Measurements from ENCODE around the gene EEF1AKMT3. TPM values are rescaled to one million over a fixed set of nuclear protein-coding genes. Genes with fewer than 3 reads are reported as not detected.
A peak's percentile ranks its signal among the peaks of the same experiment; 100 is the strongest.

The EEF1AKMT3 gene
- total and polyA plus RNA-seq, 5 donors from 2014 or later = 1.8 to 7.6 (median 2.8) TPM

DNA sequence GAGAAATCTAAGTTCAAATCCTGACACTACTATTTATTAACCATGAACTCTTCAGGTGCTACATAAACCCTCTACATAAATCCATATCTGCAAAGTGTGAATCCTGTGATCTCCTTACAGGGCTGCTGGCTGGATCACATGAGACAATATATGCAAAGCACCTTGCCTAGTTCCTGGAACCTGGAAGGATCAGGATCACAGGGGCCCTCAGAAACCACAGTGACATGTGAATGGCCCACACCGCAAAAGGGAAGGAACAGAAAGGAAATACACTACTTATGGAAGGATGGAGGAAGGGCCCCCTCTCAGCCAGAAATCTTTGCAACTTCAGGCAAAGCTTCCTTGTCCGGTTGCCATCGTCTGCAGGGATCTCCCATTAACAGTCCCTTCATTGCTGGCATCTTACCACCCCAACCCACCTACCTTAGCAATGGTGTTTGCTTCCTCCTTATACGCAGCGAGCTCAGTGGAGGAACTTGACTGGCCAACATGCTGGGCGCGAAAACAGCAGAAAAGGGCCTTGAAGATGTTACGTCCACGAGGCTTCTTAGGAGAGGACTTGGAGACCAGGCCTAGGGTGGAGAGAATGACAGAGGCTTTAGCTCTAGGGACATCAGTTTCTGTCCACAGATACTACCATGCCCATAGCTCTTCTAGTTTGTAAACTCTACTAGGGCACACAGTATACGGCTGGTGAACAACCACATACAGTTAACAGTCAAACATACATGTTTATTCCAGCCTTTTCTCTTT is 56.8 kb downstream of the EEF1AKMT3 start:
- H3K9me3 ChIP-seq (ENCODE audit: control insufficient read depth in 2 of 2, low read length in 2 of 2) = no peaks in the 10 kb centered on the region
- H3K27me3 ChIP-seq (ENCODE audit: control insufficient read depth, insufficient read depth, low read length) = no peaks in the 10 kb centered on the region
- peaks cover 56% of the 10 kb centered on the region for H3K36me3 ChIP-seq (ENCODE audit: control insufficient read depth, insufficient read depth, low read length)
- DNase-seq (no peak), ATAC-seq (ENCODE audit: low read depth in 2 of 2) (no peak)
- H3K27me3 Mint-ChIP-seq = no peaks in the 10 kb centered on the region
- peaks cover 28% of the 10 kb centered on the region for H3K36me3 Mint-ChIP-seq
- peak overlapping the region; percentile 17 to 71 (median 71) for H3K27ac Mint-ChIP-seq
- H3K4me3 Mint-ChIP-seq = no peak overlapping the region
- H3K9me3 Mint-ChIP-seq = no peaks in the 10 kb centered on the region
- H3K4me3 ChIP-seq (ENCODE audit: low read depth, low read length) = no peak overlapping the region
- H3K4me1 ChIP-seq (ENCODE audit: control insufficient read depth, insufficient read depth, low read length, poor library complexity, severe bottlenecking) = peaks cover 35% of the 10 kb centered on the region
- H3K4me1 Mint-ChIP-seq = peaks cover 5 to 55% (median 36%) of the 10 kb centered on the region in 4 donors
- H3K27ac ChIP-seq (ENCODE audit: insufficient read depth, low read length, poor library complexity, severe bottlenecking) = no peak overlapping the region

GRCh38 chr12:57830393-57830792 is 58.0 kb downstream of the EEF1AKMT3 start:
- DNase-seq = no peak
- no peak overlapping the region for H3K4me3 ChIP-seq (ENCODE audit: low read depth, low read length)
- no peaks in the 10 kb centered on the region for H3K27me3 ChIP-seq (ENCODE audit: control insufficient read depth, insufficient read depth, low read length)
- H3K27ac ChIP-seq (ENCODE audit: insufficient read depth, low read length, poor library complexity, severe bottlenecking) = peak overlapping the region; percentile 10
- H3K9me3 Mint-ChIP-seq = no peaks in the 10 kb centered on the region
- no peaks in the 10 kb centered on the region for H3K27me3 Mint-ChIP-seq
- H3K36me3 Mint-ChIP-seq = peaks cover 21% of the 10 kb centered on the region
- peak overlapping the region in 3 of 4 donors; percentile 36 to 65 (median 38) for H3K4me3 Mint-ChIP-seq
- H3K27ac Mint-ChIP-seq = peak overlapping the region in 1 of 3 donors; percentile 95
- no peak for ATAC-seq (ENCODE audit: low read depth in 2 of 2)
- H3K4me1 ChIP-seq (ENCODE audit: control insufficient read depth, insufficient read depth, low read length, poor library complexity, severe bottlenecking) = peaks cover 47% of the 10 kb centered on the region
- peaks cover 45% of the 10 kb centered on the region for H3K36me3 ChIP-seq (ENCODE audit: control insufficient read depth, insufficient read depth, low read length)
- peaks cover 5 to 67% (median 42%) of the 10 kb centered on the region in 4 donors for H3K4me1 Mint-ChIP-seq
- H3K9me3 ChIP-seq (ENCODE audit: control insufficient read depth in 2 of 2, low read length in 2 of 2) = no peaks in the 10 kb centered on the region

Other genes starting within 250 kb of the EEF1AKMT3 start
- gene MBD6, start 249.8 kb upstream of the EEF1AKMT3 start, total RNA-seq = 104 TPM
- 1 to 10 TPM; 1.8 to 3.0 (median 2.3) TPM for gene MBD6, start 249.8 kb upstream of the EEF1AKMT3 start, polyA plus RNA-seq
- gene DCTN2, start 225.4 kb upstream of the EEF1AKMT3 start, total RNA-seq = 74.9 TPM
- gene DCTN2, start 225.4 kb upstream of the EEF1AKMT3 start, polyA plus RNA-seq = 10 to 100 TPM; 75.1 to 91.6 (median 78.9) TPM
- 0.72 TPM for gene KIF5A, start 222.6 kb upstream of the EEF1AKMT3 start, total RNA-seq
- gene KIF5A, start 222.6 kb upstream of the EEF1AKMT3 start, polyA plus RNA-seq = under 1 TPM in 2 of 4 donors, not detected in 2; 0.05 to 0.06 TPM
- 35.8 TPM for gene PIP4K2C, start 181.4 kb upstream of the EEF1AKMT3 start, total RNA-seq
- 10 to 100 TPM; 24.6 to 38.6 (median 30.2) TPM for gene PIP4K2C, start 181.4 kb upstream of the EEF1AKMT3 start, polyA plus RNA-seq
- gene DTX3, start 167.8 kb upstream of the EEF1AKMT3 start, total RNA-seq = 31.2 TPM
- 1 to 10 TPM; 3.4 to 7.4 (median 5.1) TPM for gene DTX3, start 167.8 kb upstream of the EEF1AKMT3 start, polyA plus RNA-seq
- 0.64 TPM for gene ARHGEF25, start 161.2 kb upstream of the EEF1AKMT3 start, total RNA-seq
- gene ARHGEF25, start 161.2 kb upstream of the EEF1AKMT3 start, polyA plus RNA-seq = not detected
- not detected for gene B4GALNT1, start 139.4 kb upstream of the EEF1AKMT3 start, total RNA-seq
- gene B4GALNT1, start 139.4 kb upstream of the EEF1AKMT3 start, polyA plus RNA-seq = not detected
- 151 TPM for gene OS9, start 78.5 kb upstream of the EEF1AKMT3 start, total RNA-seq
- 10 to 100 TPM; 59.2 to 72.4 (median 63.1) TPM for gene OS9, start 78.5 kb upstream of the EEF1AKMT3 start, polyA plus RNA-seq
- 60.3 TPM for gene AGAP2, start 33.9 kb upstream of the EEF1AKMT3 start, total RNA-seq
- 1 to 10 TPM; 4.4 to 7.7 (median 5.6) TPM for gene AGAP2, start 33.9 kb upstream of the EEF1AKMT3 start, polyA plus RNA-seq
- 8.7 TPM for gene TSPAN31, start 27.6 kb upstream of the EEF1AKMT3 start, total RNA-seq
- gene TSPAN31, start 27.6 kb upstream of the EEF1AKMT3 start, polyA plus RNA-seq = 10 to 100 TPM; 38.4 to 48.9 (median 39.6) TPM
- gene CDK4, start 20.3 kb upstream of the EEF1AKMT3 start, total RNA-seq = 17.5 TPM
- gene CDK4, start 20.3 kb upstream of the EEF1AKMT3 start, polyA plus RNA-seq = 10 to 100 TPM; 62.2 to 90.3 (median 69.7) TPM
- 35.4 TPM for gene MARCHF9, start 17.5 kb upstream of the EEF1AKMT3 start, total RNA-seq
- gene MARCHF9, start 17.5 kb upstream of the EEF1AKMT3 start, polyA plus RNA-seq = 1 to 10 TPM; 2.2 to 4.5 (median 3.8) TPM
- gene CYP27B1, start 5.5 kb upstream of the EEF1AKMT3 start, total RNA-seq = not detected
- under 1 TPM in 2 of 4 donors, not detected in 2; 0.14 to 0.26 TPM for gene CYP27B1, start 5.5 kb upstream of the EEF1AKMT3 start, polyA plus RNA-seq
- gene METTL1, start 509 bp upstream of the EEF1AKMT3 start, total RNA-seq = 8.7 TPM
- gene METTL1, start 509 bp upstream of the EEF1AKMT3 start, polyA plus RNA-seq = 10 to 100 TPM in 1 of 4 donors, 1 to 10 TPM in 3; 3.5 to 10.8 (median 5.9) TPM
- 22.8 TPM for gene TSFM, start 10.2 kb downstream of the EEF1AKMT3 start, total RNA-seq
- gene TSFM, start 10.2 kb downstream of the EEF1AKMT3 start, polyA plus RNA-seq = 10 to 100 TPM; 33.4 to 50.4 (median 40.6) TPM
- 2.0 TPM for gene AVIL, start 46.1 kb downstream of the EEF1AKMT3 start, total RNA-seq
- under 1 TPM; 0.15 to 0.25 (median 0.19) TPM for gene AVIL, start 46.1 kb downstream of the EEF1AKMT3 start, polyA plus RNA-seq
- gene CTDSP2, start 74.1 kb downstream of the EEF1AKMT3 start, total RNA-seq = 121 TPM
- gene CTDSP2, start 74.1 kb downstream of the EEF1AKMT3 start, polyA plus RNA-seq = 10 to 100 TPM; 45.7 to 54.4 (median 52.5) TPM
- gene ATP23, start 169.0 kb downstream of the EEF1AKMT3 start, total RNA-seq = 4.8 TPM
- 10 to 100 TPM; 16.2 to 40.7 (median 26.1) TPM for gene ATP23, start 169.0 kb downstream of the EEF1AKMT3 start, polyA plus RNA-seq